Tongue (tissue), 2 donors: ENCODE data around the gene ADM2. TPM values are rescaled to one million over a fixed set of nuclear protein-coding genes. Genes with fewer than 3 reads are reported as not detected.
"Not testable (repeated sequence)": the region's sequence is repeated elsewhere in the genome, so short reads cannot be mapped to it uniquely, and the experiment has no call there.

ENCODE experiments used
- DNase-seq: peaks from one replicate; pipeline ENCODE4 v3.0.0-alpha.2; 2015
- total RNA-seq: library from RNA; depleted of rRNA; stranded (reverse); fragments of >200 nt; gene quantifications from one replicate; pipeline ENCODE4 v1.2.3, GENCODE V29; 2014

Gene ADM2
- total RNA-seq, 1 donor from 2014 or later: 0.92 TPM

DNA sequence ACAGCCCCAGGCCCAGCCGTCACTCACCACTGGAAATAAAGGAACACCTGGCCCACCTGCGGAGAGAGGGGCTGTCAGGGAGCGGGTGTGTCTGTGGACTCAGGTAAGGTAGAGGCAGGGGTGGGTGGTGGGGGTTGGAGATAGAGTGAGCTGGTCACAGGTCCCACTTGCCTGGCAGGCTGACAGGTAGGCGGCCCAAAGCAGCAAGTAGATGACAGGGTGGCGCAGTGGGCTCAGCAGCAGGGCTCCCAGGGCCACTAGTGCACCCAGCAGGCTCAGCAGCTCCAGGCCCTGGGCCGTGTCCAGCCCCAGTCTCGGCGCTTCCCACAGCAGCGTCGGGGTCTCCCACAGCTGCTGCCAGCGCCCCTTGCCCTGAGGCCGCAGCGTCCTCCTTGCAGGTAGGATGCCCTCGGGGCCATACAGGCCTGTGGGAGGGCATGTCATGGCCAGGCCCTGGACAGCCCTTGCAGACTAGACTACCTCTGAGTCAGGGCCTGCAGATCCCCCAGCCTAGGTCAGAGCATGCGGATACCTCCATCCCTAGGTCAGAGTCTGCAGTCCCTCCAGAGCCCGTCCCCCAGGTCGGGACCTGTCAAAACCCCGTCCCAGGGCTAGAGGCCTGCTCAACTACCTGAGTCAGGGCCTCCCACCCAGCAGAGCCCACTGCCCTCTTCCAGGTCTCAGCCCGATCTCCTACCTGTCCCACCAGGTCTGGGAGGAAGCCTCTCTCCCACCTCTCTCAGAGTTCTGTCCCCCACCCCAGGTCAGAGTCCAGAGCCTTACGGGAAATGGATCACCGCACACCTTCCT is 25.5 kb downstream of the ADM2 start:
- DNase-seq: no peak

DNA sequence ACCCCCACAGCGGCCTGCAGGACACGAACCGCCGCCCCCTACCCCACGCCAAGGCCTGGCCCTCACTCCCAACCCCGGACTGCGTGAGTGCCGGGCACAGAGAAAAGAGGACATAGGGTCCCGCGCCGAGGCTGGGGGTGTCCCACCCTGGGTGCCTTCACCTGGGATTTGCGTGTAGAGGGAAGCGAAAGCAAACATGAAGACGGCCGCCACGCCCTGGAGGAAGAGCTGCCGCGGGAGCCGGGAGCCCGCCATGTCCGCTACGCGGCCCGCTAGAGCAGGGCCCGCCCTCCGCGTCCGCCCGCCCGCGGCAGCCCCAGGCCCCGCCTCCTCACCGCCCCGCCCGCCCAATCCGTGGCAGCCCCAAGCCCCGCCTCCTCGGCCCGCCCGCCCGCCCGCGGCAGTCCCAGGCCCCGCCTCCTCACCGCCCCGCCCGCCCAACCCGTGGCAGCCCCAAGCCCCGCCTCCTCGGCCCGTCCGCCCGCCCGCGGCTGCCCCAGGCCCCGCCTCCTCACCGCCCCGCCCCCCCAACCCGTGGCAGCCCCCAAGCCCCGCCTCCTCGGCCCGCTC is 26.2 kb downstream of the ADM2 start, which contains the start of gene LMF2:
Gene LMF2 (minus strand): TSS at position 282 of the 570 bp plus-strand sequence. CDS start 27 bp downstream, at position 255.
- DNase-seq: no peak

DNA sequence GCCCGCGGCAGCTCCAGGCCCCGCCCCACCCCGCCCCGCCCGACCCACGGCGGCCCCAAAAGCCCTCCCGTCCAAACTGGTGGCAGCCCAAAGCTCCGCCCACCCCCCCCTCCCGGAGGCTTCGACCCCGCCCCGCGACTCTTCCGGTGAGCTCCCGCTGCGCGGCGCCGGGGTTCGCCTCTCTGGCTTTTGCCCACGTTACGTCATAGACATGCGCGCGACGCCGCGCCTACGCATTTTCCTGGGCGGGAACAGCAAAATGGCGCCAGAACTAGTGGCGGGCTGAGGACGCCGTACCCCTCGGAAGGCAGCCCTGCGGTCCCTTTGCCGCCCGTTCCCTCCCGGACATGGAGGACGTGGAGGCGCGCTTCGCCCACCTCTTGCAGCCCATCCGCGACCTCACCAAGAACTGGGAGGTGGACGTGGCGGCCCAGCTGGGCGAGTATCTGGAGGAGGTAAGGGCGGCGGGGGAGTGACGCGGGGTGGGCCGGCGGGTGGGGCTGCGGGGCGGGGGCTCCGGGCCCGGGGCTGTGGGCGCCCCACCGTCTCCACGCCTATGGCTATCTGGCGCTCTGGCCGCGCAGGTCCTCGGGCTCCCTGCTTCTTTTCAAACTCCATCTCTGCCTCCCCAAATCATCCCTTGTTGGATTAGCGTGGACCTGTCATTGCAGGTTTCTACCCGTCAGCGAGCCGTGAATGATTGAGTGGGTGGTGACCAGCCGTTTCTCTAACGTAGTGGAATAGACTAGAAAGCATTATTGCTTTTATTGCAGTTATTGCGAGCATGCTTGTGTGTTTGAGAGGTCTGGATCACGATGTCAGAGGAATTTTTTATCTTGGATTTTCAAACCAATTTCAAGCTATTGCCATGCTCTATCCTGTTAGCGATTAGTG is 26.9 kb downstream of the ADM2 start, which contains the start of gene NCAPH2:
Gene NCAPH2 (plus strand): TSS at position 234 of the 894 bp plus-strand sequence. CDS start 114 bp downstream, at position 348.
- peak; percentile 99 for DNase-seq

DNA sequence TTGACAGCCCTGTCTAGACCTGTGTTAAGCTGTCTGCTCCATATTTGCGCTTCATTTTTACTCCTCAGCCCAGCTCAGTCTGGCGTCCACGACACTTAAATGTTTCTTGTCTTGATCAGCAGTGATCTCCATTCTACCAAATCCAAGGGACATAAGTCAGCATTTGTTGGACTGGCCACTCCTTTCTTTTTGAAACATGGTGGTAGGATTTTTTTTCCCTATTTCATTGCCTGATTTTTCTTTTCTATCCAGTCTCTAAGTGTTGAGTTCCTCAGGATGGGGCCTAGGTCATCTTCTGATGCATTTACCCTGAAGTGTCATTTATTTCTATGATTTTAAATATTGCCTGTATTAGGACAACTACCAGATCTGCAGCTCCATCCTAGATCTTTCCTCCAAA is 27.6 kb downstream of the ADM2 start:
- DNase-seq: no peak

DNA sequence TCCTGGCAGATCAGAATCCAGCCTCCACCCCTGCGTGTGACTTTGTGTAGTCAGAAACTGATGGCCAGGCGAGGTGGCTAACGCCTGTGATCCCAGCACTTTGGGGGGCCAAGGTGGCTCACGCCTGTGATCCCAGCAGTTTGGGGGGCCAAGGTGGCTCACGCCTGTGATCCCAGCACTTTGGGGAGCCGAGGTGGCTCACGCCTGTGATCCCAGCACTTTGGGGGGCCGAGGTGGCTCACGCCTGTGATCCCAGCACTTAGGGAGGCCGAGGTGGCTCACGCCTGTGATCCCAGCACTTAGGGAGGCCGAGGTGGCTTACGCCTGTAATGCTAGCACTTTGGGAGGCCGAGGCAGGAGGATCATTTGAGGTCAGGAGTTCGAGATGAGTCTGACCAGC is 31.8 kb downstream of the ADM2 start:
- no peak for DNase-seq

DNA sequence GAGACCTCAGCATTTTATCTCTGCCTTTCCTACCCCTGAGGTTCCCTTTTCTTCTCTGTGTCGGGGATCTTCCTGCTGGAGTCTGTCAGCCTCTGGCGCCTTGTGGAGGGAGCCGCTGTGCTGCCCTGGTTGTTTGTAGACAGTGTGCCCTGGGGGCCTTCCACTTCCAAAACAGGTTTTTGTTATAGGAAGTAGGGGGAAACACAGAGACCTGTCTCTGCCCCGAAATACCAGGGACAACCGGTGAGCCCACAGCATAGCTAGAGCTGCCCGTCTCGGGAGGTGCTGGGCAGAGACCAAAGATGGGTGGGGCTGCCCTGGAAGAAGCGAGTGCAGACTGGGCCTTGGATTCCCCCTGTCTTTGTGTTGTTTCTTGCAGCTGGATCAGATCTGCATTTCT is 34.7 kb downstream of the ADM2 start:
- no peak for DNase-seq

DNA sequence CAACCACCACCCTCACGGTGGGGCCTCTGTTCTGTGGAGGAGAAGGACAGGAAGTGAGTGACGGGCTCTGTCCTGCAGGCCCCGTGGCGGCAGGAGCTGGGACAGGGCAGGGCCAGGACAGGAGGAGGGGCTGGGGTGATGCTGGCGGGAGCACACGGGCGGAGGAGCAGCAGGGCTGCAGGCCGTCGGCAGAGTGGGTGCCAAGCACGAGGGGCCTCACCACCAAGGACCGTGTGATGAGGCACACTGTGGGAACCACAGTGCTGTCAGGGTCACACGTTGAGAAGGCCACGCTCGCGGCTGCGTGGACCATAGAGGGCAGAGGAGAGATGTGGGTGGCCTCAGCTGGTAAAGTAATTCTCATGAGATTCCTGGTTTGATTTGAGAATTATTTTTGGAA is 35.5 kb downstream of the ADM2 start:
- DNase-seq: no peak

DNA sequence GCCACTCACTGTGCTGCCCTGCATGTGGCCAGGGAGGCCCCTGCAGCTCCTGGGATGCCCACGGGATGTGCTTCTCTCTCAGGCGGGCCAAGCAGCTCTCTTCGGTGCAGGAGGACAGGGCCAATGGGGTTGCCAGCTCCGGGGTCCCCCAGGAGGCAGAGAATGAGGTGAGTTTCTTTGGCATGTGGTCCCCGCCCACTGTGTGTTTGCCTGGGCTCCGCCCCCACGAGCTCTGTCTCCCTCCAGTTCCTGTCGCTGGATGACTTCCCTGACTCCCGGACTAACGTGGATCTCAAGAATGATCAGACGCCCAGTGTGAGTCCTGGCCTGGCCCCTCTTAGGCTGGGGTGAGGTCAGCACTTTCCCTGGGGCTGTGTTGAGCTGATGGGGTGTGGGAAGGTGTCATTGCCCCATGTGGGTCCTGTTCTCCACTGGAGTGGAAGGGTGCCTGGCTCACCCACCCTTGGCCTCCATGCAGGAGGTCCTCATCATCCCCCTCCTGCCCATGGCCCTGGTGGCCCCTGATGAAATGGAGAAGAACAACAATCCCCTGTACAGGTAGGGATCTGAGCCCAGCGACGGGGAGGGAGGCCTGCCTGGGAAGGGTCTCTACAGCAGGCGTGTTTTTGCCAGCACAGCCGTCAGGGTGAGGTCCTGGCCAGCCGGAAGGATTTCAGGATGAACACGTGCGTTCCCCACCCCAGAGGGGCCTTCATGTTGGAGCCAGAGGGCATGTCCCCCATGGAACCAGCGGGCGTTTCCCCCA is 36.3 kb downstream of the ADM2 start:
- DNase-seq: no peak

DNA sequence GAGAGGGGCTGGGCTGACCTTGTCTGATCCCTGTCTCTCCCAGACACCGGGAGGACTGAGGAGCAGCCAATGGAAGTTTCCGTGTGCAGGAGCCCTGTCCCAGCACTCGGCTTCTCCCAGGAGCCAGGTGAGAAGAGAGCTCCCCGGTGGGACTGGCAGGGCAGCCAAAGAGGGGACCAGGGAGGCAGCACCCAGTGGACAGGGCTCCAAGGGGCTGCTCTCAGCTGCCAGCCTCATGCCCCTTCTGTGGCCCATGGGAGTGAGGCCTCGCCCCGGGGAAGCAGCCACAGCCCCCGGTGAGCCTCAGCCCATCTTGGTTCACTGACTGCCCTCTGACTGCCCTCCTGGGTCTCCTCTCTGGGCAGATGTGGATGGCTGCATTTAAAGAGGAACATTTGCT is 37.3 kb downstream of the ADM2 start:
- no peak for DNase-seq

DNA sequence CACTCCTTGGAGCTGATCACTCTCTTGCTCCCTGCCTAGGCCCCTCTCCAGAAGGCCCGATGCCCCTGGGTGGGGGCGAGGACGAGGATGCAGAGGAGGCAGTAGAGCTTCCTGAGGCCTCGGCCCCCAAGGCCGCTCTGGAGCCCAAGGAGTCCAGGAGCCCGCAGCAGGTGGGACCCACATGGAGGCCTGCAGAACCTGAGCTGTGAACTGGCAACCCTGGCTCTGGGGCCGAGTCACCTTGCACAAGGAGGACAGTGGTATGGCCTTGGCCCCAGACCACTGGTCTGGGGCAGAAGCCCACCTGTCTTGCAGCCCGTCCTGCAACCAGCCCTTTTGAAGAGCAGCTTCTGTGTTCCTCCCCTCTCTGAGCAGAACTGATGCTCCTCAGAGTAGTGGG is 37.8 kb downstream of the ADM2 start:
- DNase-seq: no peak

DNA sequence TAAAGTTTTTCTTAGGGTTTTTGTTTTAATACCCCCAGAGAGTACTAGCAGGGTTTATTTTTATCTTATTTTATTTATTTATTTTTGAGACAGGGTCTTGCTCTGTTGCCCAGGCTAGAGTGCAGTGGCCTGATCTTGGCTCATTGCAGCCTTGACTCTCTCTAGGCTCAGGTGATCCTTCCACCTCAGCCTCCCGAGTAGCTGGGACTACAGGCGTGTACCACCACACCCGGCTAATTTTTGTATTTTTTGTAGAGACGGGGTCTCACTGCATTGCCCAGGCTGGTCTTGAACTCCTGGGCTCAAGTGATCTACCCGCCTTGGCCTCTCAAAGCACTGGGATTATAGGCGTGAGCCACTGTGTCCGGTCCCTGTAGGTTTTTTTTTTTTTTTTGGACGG is 38.8 kb downstream of the ADM2 start:
- DNase-seq: not testable (repeated sequence)

DNA sequence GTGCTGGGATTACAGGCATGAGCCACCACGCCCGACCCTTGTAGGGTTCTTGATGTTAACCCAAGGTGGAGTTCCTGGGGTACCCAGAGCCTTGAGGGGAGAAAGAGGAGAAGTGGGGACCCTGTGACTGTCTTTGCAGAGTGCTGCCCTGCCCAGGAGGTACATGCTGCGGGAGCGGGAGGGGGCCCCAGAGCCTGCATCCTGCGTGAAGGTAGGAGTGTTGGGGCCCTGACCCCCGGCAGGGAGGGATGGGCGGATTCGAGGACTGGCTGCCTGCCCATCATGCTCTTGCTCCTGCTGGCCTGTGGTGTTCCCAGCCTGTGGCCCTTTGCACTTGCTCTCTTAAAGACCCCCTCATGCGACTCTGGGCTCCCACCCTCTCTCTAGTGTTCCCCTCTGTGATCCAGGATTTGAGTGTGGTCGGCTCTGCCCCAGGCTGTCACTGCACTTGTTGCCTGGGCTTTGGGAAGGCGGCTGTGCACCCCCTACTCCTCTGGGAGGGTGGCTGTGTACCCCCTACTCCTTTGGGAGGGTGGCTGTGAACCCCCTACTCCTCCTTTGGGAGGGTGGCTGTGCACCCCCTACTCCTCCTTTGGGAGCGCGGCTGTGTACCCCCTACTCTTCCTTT is 39.6 kb downstream of the ADM2 start:
- no peak for DNase-seq

DNA sequence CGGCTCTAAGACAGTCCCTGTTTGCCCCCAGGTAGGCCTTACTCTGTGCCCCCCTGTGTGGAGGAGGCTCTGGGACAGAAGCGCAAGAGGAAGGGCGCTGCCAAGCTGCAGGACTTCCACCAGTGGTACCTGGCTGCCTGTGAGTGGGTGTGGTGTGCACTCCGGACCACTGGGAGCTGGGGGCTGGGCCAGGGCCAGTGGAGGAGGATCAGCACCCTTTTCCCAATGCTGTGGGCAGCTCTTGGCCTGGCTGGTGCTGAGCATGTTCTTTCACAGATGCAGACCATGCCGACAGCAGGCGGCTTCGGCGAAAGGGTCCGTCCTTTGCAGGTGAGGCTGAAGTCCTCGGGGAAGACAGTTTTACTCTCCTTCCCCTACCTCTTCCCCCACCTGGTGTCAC is 40.4 kb downstream of the ADM2 start:
- DNase-seq: no peak

DNA sequence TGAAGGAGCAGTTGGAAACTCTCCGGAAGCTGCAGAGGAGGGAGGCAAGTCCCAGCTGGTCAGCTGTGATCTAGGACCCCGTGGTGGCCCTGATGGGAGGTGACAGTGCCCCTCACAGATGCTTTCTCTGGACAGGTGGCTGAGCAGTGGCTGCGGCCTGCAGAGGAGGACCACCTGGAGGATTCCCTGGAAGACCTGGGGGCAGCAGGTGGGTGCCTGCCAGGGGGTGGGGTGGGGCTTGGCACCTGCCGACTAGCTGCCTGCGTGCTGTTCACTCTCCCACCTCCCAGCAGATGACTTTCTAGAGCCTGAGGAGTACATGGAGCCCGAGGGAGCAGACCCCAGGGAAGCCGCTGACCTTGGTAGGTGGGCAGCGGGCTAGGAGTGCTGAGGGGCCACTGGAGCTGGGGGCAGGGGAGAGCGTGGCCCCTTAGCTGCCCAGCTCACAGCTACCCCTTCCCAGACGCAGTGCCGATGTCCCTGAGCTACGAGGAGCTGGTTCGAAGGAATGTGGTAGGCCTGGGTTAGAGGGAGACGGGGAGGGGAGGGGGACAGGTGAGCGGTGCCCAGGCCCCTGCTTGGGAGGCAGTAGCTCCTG is 41.0 kb downstream of the ADM2 start:
- no peak for DNase-seq

DNA sequence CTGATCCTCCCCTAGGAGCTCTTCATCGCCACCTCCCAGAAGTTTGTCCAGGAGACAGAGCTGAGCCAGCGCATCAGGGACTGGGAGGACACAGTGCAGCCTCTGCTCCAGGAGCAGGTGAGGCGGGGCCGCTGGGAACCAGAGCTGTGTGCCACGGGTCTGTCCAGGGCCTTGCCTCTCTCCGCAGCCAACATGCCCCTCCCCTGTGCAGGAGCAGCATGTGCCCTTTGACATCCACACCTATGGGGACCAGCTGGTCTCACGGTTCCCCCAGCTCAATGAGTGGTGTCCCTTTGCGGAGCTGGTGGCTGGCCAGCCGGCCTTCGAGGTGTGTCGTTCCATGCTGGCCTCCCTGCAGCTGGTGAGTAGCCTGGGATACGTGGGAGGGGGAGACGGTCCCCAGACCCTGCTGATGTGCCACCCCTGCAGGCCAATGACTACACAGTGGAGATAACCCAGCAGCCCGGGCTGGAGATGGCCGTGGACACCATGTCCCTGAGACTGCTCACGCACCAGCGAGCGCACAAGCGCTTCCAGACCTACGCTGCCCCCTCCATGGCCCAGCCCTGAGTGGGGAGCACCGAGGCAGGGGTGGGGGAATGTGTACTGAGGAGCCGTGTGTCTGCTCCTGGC is 41.6 kb downstream of the ADM2 start:
- no peak for DNase-seq

DNA sequence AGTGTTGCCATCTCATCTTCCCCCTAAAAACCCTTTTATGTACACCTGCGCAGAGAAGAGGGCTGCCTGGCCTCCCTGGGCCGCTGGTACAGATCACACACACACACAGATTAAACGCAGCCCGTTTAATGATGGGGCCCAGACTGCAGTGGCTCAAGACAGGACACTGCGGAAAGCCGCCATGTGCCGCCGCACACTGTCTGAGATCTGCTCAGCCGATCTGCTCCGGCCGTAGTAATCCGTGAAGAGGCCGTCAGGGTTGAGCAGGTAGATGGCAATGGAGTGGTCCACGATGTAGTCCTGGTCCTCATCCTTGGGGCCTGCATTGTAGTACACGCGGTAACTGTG is 42.1 kb downstream of the ADM2 start:
- DNase-seq: no peak

DNA sequence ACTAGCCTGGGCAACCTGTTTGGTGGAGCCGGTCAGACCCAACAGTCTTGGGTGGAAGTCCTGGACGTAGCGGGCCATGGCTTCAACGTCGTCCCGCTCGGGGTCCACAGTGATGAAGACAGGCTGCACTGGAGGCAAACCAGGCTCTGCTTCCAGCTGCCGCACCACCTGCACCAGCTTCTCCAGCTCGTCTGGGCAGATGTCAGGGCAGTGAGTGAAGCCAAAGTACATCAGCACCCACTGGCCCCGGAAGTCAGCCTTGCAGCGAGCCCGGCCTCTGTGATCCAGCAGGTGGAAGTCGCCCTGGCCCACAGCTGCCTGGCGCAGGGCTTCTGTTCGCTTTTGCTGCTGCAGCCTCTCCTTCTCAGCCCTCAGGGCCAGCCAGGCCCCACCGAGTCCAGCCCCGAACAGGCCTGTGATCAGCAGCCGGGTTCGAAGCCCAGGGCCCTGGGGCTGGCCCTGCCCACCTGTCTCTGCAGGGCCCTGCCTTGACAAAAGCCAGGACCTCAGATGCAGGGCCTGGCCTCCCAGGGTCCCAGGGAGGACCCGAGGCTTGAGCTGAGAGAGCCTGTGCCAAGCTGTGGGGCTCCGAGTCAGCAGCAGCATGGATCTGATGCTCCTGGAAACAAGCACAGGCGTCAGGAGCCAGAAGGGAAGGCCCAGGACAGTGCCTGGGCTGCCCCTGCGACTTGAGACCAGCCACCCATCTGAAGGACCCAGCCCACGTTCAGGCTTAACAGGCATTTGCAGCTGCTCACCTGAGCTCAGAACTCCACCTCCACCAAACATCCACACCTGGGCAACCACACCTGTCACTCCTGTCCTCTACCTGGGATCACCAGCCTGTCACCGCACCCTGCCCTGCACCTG is 42.7 kb downstream of the ADM2 start:
- no peak for DNase-seq

DNA sequence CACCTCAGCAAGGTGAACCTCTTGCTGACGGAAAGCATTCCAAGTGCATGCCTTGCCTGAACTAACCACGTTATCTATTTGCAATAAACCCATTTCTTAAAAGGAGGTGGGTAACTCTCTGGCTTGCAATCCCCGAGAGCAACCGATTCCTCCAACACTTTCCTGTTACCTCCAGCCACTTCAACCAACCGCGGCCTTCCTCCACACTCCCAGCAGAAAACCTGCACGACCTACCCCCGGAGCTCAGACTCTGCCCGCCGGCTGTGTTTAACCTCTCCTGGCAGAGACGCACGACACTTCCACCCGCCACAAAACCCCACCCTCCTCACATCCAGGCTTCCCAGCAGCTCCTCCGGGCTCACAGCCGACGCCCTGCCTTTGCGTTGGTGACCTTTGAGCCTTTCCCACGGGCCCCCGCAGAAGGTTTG is 43.3 kb downstream of the ADM2 start:
- no peak for DNase-seq

DNA sequence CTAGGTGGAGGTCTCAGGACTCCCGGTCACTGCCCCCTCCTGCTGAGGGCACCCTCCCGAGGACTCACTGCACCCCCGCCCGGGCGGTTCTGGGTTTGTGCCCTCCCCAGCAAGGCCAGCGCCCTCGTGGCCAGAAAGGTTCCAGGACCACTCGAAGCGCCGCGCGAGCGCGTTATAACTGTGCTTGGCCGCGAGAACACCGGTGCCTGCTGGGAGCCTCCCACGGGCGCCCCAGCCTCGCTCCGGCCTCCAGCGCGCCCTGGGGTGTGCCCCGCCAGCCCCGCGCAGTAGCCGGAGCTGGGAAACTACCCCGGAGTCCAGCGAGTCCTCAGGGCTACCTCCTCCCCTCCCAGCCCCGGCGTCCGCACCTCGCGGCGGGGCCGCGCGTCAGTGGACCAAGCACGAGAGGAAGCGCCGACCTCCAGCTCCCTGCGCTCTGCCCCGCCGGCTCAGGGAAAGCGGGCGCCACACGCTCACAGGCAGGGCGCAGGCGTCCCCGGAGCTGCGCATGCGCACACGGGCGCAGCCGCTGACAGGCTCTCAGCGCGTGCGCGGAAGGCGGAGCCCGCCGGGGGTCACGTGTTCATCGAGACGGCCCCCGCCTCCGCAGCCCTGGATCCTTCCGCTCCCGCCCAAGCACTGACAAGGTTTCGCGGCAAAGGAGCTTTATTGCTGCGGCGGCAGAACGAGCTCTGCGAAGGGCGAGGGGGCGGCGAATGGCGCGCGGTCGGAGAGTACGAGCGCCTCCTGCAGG is 43.9 kb downstream of the ADM2 start, which contains the start of gene SCO2:
Gene SCO2 (minus strand): TSS at position 495 of the 754 bp plus-strand sequence. CDS start 1,187 bp downstream, outside the sequence.
- peak; percentile 99 for DNase-seq
